Uterus (tissue), 2 donors: ENCODE results near the gene RAB3D.

Source experiments
- POLR2A ChIP-seq, 2 donors: fragments of 450-650 bp; IDR thresholded peaks; one replicate each; pipeline ENCODE4 v1.6.1; 2016; ENCODE audit warnings: antibody characterized with exemption in 2 of 2, mild to moderate bottlenecking in 1 of 2, moderate library complexity in 1 of 2
- TF ChIP-seq, protein P1 (sequence below), 4 experiments: fragments of 200-600 bp in 2 of 4; fragments of 450-650 bp in 2 of 4; sonication (generic) in 2 of 4; IDR thresholded peaks; one replicate each; pipeline ENCODE4 v1.5.1; 2016 to 2019; ENCODE audit warnings: antibody characterized with exemption in 4 of 4, mild to moderate bottlenecking in 2 of 4, moderate library complexity in 1 of 4

DNA sequence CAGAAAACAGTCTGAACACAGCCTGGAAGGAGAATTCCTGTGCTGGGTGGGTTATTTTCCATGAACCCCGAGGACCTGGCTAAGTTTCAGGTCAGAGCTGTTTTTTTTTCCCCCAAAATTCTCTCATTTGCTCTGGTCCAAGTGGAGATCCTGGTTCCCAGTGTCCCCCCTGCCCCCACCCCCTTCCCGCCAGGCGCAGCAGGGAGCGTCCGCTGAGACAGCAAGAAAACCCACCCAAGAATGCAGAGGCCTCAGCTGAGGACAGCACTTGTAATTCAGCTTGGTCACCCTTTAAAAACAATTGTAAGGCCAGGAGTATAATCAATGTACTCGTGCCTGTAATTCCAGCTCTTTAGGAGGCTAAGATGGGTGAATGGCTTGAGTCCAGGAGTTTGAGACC, 54.9 kb downstream of the RAB3D start:
- TF ChIP-seq, protein P1, sequence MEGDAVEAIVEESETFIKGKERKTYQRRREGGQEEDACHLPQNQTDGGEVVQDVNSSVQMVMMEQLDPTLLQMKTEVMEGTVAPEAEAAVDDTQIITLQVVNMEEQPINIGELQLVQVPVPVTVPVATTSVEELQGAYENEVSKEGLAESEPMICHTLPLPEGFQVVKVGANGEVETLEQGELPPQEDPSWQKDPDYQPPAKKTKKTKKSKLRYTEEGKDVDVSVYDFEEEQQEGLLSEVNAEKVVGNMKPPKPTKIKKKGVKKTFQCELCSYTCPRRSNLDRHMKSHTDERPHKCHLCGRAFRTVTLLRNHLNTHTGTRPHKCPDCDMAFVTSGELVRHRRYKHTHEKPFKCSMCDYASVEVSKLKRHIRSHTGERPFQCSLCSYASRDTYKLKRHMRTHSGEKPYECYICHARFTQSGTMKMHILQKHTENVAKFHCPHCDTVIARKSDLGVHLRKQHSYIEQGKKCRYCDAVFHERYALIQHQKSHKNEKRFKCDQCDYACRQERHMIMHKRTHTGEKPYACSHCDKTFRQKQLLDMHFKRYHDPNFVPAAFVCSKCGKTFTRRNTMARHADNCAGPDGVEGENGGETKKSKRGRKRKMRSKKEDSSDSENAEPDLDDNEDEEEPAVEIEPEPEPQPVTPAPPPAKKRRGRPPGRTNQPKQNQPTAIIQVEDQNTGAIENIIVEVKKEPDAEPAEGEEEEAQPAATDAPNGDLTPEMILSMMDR (IDR thresholded peaks at IDR 0.05): no peak
- no peak for TF ChIP-seq POLR2A (IDR thresholded peaks at IDR 0.05)
